Activated CD4-positive, alpha-beta T cell treated with anti-CD3 and anti-CD28 coated beads, Interleukin-2, amount 50 U/mL, for 1 hour (primary cell): ENCODE results near the gene KIF12.
"Not testable (repeated sequence)": the region's sequence is repeated elsewhere in the genome, so short reads cannot be mapped to it uniquely, and the experiment has no call there.

Experiments used
- DNase-seq: peaks from one replicate; pipeline ENCODE4 v3.0.0-alpha.2; 2020

The KIF12 gene

GRCh38 chr9:114098936-114099668, at the start of gene KIF12:
KIF12 (minus strand) TSS chr9:114099292; CDS start chr9:114099276, 16 bp downstream.
- no peak for DNase-seq

DNA sequence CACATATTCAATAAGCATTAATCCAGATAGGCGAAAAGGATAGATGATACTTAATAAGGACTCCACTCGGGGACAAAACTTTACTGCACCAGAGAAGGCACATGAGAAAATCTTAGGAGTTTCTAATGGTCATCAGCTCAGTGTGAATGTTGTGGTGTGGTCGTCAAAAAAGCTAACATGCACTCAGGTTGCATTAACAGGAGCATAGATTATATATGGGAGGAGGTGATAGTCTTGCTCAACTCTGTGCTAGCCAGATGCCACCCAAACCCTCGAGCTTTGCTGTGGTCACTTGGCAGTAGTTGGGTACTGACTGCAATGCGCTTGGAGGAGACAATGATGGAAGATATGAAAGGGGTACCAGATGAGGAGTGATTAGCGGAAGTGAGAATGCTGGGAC, 47.6 kb upstream of the KIF12 start:
- no peak for DNase-seq

DNA sequence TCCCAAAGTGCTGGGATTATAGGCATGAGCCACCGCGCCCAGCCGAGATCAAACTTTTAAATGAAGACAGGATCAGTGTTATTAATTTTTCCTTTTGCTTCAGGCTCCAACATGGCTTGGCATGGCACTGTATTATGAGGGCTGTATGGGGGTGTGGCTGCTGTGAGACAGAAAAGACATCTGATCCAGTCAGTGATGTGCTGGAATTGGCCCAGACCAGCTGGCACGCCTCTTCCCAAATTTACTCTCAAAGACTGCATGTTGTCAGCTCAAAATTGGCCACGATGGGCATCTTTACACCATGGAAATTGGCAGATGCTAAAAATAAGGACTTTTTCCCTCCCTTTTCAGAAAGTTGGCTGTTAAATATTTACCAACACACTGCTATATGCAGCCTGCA, 44.1 kb upstream of the KIF12 start:
- DNase-seq, result no peak

- no peak for DNase-seq
Observed at GRCh38 chr9:114141553-114142402, 42.7 kb upstream of the KIF12 start.

GRCh38 chr9:114140850-114141249, 41.8 kb upstream of the KIF12 start:
- no peak for DNase-seq

GRCh38 chr9:114140401-114140800, 41.3 kb upstream of the KIF12 start:
- DNase-seq, result no peak

GRCh38 chr9:114139071-114139470, 40.0 kb upstream of the KIF12 start:
- no peak for DNase-seq

GRCh38 chr9:114138552-114138971, 39.5 kb upstream of the KIF12 start:
- no peak for DNase-seq

DNA sequence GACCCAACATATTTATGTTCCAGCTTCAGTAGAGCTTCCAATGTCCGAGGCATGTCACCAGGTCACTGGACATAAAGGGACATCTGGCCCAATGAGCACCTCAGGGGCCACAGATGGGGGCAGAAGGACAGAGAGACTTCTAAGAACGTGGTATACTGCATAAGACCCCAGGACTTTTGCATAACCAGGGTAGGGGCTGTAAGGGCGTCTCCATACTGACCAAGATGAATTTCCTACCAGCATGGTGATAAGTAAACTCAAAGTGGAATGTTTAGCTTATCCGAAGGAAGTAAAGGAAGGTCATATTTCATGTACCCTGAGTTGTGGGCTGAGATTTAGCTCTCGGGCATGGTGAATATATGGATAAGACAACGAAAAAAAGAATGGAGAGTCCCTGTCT, 38.7 kb upstream of the KIF12 start:
- no peak for DNase-seq

- no peak for DNase-seq
Observed at GRCh38 chr9:114134827-114135396, 35.8 kb upstream of the KIF12 start.

DNA sequence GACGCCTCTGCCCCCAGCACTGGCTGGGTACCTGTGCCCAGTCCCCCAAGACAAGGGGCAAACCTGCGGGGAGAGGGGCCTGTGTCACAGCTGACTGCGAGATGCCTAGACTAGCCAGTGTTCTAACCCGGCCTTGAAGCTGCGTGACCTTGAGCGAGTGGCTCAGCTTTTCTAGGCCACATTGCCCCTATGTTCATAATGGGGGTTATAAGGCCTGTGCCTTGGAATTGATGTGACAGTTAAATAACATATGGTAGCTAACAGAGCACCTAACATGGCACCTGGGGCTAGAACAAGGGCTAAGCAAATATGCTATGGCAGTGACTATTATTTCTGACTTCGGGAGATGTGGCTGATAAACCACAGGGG, 33.4 kb upstream of the KIF12 start:
- DNase-seq, result no peak

- no peak for DNase-seq
Observed at GRCh38 chr9:114131808-114132549, 32.9 kb upstream of the KIF12 start.

- no peak for DNase-seq
Observed at GRCh38 chr9:114130624-114131277, 31.7 kb upstream of the KIF12 start.

DNA sequence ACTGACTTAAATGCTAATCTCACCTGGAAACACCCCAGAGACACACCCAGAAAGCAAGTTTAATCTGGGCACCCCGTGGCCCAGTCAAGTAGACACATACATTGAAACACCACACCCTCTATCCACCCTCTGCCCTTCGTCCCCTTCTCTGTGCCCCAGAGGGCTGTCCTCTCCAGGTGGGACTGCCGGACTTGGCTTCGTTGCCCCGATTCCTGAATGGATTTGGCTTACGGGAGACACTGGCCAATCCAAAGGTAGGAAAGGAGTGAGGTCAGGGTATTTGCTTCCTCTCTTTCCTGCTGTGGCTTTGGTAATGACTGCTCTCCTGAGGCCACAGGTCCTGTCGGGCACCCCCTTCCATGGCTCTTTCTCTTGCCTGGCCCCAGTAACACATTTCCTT, 31.0 kb upstream of the KIF12 start:
- DNase-seq, result no peak

DNA sequence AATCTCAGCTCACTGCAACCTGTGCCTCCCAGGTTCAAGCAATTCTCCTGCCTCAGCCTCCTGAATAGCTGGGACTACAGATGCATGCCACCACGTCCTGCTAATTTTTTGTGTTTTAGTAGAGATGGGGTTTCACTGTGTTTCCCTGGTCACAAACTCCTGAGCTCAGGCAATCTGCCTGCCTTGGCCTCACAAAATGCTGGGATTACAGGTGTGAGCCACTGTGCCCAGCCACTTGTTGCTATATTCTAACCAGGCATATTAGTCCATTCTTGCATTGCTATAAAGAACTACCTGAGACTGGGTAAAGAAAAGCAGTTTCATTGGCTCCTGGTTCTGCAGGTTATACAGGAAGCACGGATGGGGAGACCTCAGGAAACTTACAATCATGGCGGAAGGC, 29.7 kb upstream of the KIF12 start:
- DNase-seq, result not testable (repeated sequence)

GRCh38 chr9:114126247-114127060, 27.4 kb upstream of the KIF12 start:
- no peak for DNase-seq

DNA sequence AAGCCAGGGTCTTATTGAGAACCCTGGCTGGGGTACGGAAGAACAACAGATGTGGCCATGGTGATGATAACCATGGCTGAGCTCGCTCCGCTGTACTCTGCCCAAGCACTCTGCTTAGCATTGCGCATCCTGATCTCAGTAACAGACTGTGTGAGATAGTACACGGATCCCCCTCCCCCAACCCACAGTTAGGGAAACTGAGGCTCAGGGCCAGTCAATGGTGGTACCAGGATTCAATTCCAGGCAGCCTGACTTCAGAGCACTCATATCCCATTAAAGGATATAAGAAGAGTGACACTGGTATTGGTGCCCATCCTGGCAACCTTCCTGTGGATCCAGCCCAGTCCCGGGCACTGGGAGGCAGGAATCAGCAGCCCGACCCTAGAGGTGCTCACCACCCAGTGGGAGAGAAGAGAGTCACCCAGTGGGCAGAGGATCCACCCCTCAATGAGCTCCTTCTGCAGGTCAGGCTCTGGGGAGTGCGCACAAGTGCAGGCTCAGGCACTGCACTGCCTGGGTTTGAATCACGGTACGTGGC, 26.5 kb upstream of the KIF12 start:
- DNase-seq, result no peak

DNA sequence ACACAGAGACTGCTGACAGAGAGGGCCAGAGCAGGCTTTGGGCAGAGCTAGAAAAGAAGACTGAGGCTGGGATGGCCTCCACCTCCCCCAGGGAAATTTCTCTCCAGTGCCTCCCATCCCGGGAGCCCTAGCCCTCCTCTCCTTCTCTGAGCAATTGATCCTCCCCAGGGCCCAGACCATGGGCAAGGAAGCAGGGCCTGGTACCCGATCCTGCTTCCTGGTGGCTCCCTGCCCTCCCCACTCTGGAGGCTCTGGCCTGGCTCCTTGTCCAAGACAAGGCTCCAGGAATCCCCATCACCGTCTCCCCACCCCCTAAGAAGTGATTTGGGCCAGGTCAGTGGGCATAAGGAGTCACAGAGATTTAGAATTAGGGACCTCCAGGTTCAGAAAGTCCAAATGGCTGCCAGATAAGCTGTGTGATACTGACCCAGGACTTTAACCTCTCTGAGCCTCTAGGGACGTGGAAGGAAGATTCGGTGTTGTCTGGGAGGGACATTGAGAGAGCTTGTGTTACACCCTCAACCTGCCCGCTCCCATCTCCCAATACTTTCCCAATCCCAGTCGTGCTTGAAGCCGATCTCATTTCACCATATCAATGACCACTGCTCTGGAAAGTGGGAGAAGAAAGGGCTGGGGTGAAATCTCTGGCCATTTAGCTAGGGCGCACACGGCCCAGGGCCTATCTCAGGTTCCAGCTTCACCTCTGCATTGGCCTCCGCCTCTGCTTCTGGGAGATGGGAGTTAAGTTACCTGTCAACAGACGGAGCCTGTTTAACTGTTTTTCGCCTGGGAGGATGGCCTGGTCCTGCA, 25.8 kb upstream of the KIF12 start:
- DNase-seq, result no peak

DNA sequence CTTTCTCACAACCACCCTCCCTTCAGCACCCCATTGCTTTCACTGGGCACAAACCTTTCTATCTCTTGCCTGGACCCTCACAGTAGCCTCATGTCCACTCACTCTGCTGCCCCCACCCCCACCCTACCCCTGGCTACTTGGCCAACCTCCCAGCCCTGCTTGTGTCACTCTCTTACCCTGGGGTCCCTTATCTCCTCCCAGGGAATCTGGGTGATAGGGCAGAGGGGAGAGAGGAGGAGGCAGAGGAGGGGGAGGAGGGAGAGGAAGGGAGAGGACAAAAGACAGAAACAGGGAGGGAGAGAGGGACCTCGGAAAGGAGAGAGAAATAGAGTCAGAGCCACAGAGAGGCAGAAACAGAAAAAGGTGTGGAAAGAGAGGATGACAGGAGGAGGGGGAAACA, 25.0 kb upstream of the KIF12 start:
- no peak for DNase-seq
